ENCODE results near the gene PTGER2. TPM values are rescaled to one million over a fixed set of nuclear protein-coding genes. Genes with fewer than 3 reads are reported as not detected.

The PTGER2 gene, protein sequence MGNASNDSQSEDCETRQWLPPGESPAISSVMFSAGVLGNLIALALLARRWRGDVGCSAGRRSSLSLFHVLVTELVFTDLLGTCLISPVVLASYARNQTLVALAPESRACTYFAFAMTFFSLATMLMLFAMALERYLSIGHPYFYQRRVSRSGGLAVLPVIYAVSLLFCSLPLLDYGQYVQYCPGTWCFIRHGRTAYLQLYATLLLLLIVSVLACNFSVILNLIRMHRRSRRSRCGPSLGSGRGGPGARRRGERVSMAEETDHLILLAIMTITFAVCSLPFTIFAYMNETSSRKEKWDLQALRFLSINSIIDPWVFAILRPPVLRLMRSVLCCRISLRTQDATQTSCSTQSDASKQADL
- 5.4 TPM for polyA plus RNA-seq (ENCODE audit: insufficient read length)
- long read RNA-seq, donor 1, partial matches to known transcripts, result 6 of 9 reads
- long read RNA-seq, donor 1, other reads (novel, unspliced or antisense), result 0 of 9 reads
- long read RNA-seq, donor 2, transcript PTGER2-201 (2 exons, 2,383 nt), result major isoform, 5 of 5 reads
- long read RNA-seq, donor 2, partial matches to known transcripts, result 0 of 5 reads
- long read RNA-seq, donor 2, other reads (novel, unspliced or antisense), result 0 of 5 reads
- long read RNA-seq, donor 3, partial matches to known transcripts, result 0 of 2 reads
- long read RNA-seq, donor 3, other reads (novel, unspliced or antisense), result 0 of 2 reads
- long read RNA-seq, donor 4, result 0 reads
- long read RNA-seq, donor 5, partial matches to known transcripts, result 0 of 1 reads
- long read RNA-seq, donor 5, other reads (novel, unspliced or antisense), result 0 of 1 reads
- long read RNA-seq, donor 6, transcript PTGER2-201 (2 exons, 2,383 nt), result major isoform, 8 of 13 reads
- long read RNA-seq, donor 6, partial matches to known transcripts, result 5 of 13 reads
- long read RNA-seq, donor 6, other reads (novel, unspliced or antisense), result 0 of 13 reads
- long read RNA-seq, donor 7, transcript PTGER2-201 (2 exons, 2,383 nt), result major isoform, 12 of 12 reads
- long read RNA-seq, donor 7, partial matches to known transcripts, result 0 of 12 reads
- long read RNA-seq, donor 7, other reads (novel, unspliced or antisense), result 0 of 12 reads
- long read RNA-seq, donor 8, transcript PTGER2-201 (2 exons, 2,383 nt), result major isoform, 7 of 12 reads
- long read RNA-seq, donor 8, partial matches to known transcripts, result 5 of 12 reads
- long read RNA-seq, donor 8, other reads (novel, unspliced or antisense), result 0 of 12 reads

DNA sequence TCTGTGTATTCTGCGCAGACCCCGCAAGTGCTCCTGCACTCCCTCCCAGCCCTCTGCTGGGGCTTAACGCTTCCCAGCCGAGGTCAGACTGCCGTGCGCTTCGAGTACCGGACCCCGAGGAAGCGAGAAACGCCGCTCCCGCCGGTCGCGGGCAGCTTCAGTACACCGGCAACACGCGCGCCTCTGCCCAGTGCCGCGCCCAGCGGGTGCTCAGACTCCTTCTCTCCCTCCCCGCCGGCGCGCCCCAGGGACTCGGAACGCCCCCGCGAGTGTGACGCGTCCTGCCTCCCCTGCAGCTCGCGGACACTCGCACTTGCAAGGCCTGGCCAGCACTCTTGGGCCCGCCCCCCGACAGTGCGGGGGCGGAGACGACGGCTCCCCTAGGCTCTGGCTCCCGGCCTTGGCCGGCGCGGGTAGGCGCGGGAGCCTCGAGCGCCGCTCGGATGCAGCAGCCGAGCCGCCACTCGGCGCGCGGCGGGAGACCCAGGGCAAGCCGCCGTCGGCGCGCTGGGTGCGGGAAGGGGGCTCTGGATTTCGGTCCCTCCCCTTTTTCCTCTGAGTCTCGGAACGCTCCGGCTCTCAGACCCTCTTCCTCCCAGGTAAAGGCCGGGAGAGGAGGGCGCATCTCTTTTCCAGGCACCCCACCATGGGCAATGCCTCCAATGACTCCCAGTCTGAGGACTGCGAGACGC lies at the start of gene PTGER2:
Gene PTGER2 (plus strand): TSS at position 410 of the 692 bp plus-strand sequence. CDS start 237 bp downstream, at position 647.
- DNase-seq, result peak; percentile 84

- no peak for DNase-seq
Observed at GRCh38 chr14:52265253-52265652, 48.9 kb upstream of the PTGER2 start.

DNA sequence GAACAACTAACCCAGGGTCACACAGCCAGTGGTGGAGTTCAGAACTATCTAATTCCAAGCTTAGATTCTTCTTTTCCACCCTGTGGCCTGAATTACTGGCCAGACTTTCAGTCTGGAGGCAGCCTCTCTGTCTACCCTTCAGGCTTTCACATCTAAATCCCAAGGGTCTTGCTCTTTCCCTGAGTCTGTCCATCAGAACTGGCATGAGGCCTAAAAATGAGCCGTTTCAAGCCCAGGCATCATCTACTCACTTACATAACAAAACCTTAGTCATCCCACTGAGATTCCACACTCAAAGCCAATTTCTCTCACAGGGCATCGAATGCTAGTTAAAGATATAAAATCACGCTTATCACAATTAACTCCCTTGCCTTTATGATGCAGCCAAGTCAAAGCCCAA lies 47.9 kb upstream of the PTGER2 start:
- DNase-seq, result no peak

DNA sequence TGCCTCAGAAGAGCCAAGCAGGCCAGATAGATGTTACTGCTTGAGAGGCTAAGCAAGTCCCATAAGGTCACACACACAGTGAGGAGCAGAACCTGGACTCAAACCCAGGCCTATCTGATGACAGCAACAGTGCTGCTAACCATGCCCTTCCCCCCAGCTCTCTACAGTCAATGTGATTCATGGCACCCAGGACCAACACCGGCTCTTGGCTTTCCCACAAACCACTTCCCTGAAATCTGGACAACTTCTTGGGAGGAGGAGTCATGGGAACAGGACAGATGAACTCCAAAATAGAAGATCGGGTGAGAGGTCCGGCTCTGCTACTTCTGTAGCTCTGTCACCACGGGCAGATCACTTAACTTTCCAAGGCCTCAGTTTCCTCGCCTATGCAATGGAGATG lies 47.3 kb upstream of the PTGER2 start:
- no peak for DNase-seq

DNA sequence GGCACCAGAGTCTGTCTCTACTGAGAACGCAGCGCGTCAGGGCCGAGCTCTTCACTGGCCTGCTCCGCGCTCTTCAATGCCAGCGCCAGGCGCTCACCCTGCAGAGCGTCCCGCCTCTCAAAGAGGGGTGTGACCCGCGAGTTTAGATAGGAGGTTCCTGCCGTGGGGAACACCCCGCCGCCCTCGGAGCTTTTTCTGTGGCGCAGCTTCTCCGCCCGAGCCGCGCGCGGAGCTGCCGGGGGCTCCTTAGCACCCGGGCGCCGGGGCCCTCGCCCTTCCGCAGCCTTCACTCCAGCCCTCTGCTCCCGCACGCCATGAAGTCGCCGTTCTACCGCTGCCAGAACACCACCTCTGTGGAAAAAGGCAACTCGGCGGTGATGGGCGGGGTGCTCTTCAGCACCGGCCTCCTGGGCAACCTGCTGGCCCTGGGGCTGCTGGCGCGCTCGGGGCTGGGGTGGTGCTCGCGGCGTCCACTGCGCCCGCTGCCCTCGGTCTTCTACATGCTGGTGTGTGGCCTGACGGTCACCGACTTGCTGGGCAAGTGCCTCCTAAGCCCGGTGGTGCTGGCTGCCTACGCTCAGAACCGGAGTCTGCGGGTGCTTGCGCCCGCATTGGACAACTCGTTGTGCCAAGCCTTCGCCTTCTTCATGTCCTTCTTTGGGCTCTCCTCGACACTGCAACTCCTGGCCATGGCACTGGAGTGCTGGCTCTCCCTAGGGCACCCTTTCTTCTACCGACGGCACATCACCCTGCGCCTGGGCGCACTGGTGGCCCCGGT lies 46.4 kb upstream of the PTGER2 start, which contains the start of gene PTGDR:
Gene PTGDR (plus strand): TSS at position 198 of the 778 bp plus-strand sequence. CDS start 117 bp downstream, at position 315.
- peak; percentile 21 for DNase-seq

DNA sequence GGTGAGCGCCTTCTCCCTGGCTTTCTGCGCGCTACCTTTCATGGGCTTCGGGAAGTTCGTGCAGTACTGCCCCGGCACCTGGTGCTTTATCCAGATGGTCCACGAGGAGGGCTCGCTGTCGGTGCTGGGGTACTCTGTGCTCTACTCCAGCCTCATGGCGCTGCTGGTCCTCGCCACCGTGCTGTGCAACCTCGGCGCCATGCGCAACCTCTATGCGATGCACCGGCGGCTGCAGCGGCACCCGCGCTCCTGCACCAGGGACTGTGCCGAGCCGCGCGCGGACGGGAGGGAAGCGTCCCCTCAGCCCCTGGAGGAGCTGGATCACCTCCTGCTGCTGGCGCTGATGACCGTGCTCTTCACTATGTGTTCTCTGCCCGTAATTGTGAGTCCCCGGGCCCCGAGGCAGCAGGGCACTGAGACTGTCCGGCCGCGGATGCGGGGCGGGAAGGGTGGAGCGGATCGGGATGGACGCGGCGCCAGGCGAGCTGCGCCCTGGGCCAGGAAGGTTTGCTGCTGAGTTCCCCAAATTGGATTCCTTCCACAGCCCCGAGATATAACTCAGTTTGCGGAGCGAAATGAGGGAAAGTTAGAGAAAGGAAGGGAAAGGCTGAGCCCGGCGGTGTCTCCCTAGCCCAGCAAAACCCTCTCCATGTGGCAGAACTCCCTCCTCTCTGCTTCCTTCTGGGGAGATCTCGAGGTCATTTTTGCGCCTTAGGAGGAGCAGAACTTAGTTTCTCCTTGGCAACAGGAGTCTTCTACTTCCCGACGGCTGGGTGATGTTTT lies 45.6 kb upstream of the PTGER2 start:
- DNase-seq, result peak; percentile 17

DNA sequence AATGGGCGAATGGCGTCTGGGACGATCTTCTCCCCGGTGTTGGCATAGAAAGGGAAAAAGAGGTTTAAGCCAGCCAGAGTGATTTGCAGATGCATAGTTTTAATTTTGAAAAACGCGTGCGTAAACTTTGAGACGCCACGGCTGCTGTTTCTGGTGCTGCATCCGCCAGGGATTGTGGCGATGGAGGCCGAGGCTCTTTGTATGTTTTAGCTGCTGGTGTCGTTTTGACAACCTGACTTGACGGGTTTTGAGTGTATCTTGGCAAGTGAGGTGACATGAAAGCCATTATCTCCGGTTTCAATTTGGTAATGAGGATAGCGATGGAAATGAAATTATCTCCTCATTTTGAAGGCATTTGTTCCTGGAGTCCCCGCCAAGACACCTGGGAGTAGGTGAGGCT lies 45.0 kb upstream of the PTGER2 start:
- DNase-seq, result no peak

GRCh38 chr14:52269982-52270381 lies 44.1 kb upstream of the PTGER2 start:
- no peak for DNase-seq

- DNase-seq, result no peak
Observed at GRCh38 chr14:52271538-52271937, 42.6 kb upstream of the PTGER2 start.

DNA sequence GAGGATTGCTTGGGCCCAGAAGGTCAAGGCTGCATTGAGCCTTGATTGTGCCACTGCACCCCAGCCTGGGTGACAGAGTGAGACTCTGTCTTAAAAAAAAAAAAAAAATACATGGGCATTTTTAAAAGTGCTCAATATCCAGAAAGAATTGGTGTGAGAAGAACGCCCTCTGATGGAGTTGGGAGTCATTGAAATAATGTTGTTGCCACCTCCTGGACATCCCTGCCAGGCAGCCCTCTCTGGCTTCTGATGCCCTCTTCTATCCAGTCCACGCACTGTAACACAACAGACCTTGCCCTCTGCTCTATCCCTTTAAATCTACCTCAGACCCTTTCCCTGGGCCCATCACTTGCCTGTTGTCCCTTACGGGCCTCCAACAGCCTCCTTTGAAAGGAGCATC lies 41.7 kb upstream of the PTGER2 start:
- DNase-seq, result no peak

DNA sequence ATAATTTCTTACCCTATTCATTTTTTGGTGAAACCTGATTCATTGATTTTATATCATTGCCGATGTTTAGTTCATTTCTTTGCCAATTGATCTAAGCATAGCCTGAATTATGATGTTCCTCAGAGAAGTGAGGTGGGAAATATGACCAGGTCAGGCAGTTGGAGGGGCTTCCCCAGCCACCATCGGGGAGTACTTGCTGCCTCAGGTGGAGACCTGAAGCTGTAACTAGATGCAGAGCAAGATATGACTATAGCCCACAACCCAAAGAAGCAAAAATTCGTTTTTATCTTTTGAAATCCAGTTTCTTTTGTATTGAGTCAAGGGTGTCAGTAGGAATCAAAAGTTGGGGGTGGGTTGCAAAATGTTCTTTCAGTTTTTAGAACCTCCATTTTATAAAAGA lies 38.7 kb upstream of the PTGER2 start:
- no peak for DNase-seq

DNA sequence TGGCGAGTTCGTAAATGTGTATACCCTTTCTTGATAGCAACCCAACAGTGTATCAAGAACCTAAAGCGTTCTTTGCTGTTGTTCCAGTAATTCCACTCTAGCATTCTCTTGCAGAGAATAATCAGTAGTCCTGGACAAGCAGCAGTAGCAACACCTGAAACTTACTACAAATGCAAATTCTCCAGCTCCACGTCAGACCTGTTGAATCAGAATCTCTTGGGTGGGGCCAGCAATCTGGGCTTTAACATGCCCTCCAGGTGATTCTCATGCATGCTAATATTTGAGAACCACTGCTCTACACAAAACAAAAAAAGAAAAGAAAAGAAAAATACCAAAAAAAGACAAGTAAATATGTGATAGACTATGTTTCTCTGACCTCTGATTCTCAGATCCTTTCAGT lies 36.6 kb upstream of the PTGER2 start:
- DNase-seq, result no peak

- DNase-seq, result no peak
Observed at GRCh38 chr14:52279408-52279807, 34.7 kb upstream of the PTGER2 start.

DNA sequence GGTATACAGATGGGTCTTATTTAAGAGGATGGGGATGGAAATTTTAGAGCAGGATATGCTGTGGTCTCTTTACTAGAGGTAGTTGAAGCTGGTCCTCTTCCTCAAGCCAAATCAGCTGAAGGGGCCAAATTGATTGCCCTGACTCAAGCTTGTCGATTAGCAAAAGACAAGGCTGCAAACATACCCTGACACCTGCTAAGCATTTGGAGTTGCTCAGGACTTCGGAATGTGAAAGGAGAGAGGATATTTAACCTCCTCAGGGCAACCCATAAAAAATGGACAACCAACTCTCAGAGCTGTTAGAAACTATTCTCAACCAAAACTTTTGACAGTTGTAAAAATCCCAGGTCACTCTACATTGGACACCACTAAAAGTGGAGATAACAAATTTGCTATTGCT lies 31.0 kb upstream of the PTGER2 start:
- DNase-seq, result no peak

DNA sequence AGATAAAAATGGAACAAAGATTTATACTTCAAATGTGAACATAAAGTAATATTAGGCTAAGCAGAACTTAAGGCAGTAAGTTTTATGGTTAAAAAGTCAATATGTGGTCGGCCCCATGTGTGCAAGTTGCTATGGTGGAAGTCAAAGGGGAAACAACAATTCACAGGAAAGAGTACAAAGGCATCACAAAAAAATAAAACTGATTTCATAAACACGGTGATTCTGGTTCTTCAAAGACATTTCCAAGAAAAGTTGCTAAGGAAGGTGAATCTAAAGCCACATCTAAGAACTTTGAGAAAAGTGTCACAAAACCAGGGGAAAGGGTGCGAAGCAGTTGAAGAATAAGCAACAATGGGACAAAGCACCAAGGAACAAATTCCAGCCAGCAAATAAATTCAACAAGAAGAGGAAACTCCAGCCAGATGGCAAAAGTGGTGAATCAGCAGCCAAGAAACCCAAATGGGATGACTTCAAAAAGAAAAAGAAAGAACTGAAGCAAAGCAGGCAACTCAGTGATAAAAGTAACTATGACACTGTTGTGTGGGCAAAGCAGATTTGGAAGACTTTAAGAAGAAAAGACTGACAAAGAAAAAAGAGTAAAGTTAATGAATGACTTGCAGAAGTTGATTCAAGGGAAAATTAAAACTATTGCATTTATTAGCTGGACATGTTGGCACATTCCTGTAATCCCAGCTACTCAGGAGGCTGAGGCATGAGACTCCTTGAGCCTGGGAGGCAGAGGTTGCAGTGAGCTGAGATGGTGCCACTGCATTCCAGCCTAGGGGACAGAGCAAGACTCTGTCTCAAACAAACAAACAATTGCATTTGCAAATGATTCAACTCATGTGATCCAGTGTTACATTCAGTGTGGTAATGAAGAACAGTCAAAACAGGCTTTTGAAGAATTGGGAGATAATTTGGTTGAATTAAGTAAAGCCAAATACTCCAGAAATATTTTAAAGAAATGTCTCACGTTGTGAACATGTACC lies 27.2 kb upstream of the PTGER2 start:
- no peak for DNase-seq

DNA sequence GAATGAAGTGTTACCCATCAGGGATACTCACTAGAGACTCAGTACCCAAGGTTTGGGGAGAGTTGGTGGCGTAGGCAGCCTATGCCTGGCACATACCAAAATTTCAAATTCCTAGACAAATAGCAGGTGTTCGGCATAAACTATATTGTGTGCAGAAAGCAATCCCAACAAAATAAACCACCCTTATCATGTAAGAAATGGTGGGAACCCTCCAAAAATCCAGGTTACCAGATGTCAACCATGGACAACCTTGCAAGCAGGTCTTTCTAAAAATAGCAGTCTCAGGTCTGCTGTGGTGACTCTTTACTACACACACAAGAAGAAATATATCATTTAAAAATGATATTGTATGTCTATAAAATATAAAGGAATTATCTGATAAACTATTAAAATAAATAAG lies 17.7 kb upstream of the PTGER2 start:
- DNase-seq, result no peak

DNA sequence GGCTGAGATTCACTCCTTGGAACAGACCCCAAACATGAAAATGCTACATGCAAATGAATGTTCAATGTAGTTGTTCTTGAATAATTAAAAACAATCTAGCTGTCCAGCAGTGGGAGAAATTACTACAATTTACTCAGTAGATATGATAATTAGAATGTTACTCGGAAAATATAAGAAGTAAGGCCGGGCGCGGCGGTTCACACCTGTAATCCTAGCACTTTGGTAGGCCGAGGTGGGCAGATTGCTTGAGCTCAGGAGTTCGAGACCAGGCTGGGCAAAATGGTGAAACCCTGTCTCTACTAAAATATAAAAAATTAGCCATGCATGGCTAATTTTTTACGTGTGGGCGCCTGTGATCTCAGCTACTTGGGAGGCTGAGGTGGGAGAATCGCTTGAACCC lies 15.3 kb upstream of the PTGER2 start:
- DNase-seq, result no peak

GRCh38 chr14:52299692-52300278 lies 14.3 kb upstream of the PTGER2 start:
- peak; percentile 58 for DNase-seq
